GM18868 (cell line): Measurements from ENCODE around the gene VSIR.

Experiments
- ATAC-seq: cut with Tn5 transposase; IDR thresholded peaks from one replicate; pipeline ENCODE4 v1.9.1; 2021; ENCODE audit warnings: mild to moderate bottlenecking, moderate library complexity; ENCODE audit not compliant: unreplicated experiment

Gene VSIR

GRCh38 chr10:71749396-71749795 is 23.9 kb downstream of the VSIR start:
- no peak for ATAC-seq

GRCh38 chr10:71748671-71749191 is 24.6 kb downstream of the VSIR start:
- peak; percentile 42 for ATAC-seq

- peak; percentile 43 for ATAC-seq
Measured at GRCh38 chr10:71747551-71748523, 25.5 kb downstream of the VSIR start.

- ATAC-seq = no peak
Measured at GRCh38 chr10:71747039-71747531, 26.2 kb downstream of the VSIR start.

- ATAC-seq = no peak
Measured at GRCh38 chr10:71746344-71747037, 26.8 kb downstream of the VSIR start.

- no peak for ATAC-seq
Measured at GRCh38 chr10:71745664-71746250, 27.6 kb downstream of the VSIR start.

- no peak for ATAC-seq
Measured at GRCh38 chr10:71744897-71745663, 28.2 kb downstream of the VSIR start.

GRCh38 chr10:71743866-71744265 is 29.5 kb downstream of the VSIR start:
- no peak for ATAC-seq

GRCh38 chr10:71743089-71743838 is 30.1 kb downstream of the VSIR start:
- ATAC-seq = no peak

GRCh38 chr10:71742301-71743088 is 30.8 kb downstream of the VSIR start:
- ATAC-seq = no peak

GRCh38 chr10:71741671-71742070 is 31.6 kb downstream of the VSIR start:
- ATAC-seq = no peak

- no peak for ATAC-seq
Measured at GRCh38 chr10:71741029-71741428, 32.3 kb downstream of the VSIR start.

GRCh38 chr10:71740069-71740653 is 33.2 kb downstream of the VSIR start:
- no peak for ATAC-seq

GRCh38 chr10:71739358-71739900 is 33.9 kb downstream of the VSIR start:
- ATAC-seq = no peak

GRCh38 chr10:71737834-71738197 is 35.5 kb downstream of the VSIR start:
- ATAC-seq = no peak

- ATAC-seq = no peak
Measured at GRCh38 chr10:71737001-71737833, 36.1 kb downstream of the VSIR start.

- no peak for ATAC-seq
Measured at GRCh38 chr10:71736570-71736952, 36.8 kb downstream of the VSIR start.
